NCI-H526 (cell line): ENCODE measurements around the gene DAGLB.
"Not testable (repeated sequence)": the region's sequence is repeated elsewhere in the genome, so short reads cannot be mapped to it uniquely, and the experiment has no call there.

Source experiments
- DNase-seq, 2 experiments: peaks; one replicate each; lab custom pipeline; 2025; lab: John Stamatoyannopoulos, UW

DAGLB gene

DNA sequence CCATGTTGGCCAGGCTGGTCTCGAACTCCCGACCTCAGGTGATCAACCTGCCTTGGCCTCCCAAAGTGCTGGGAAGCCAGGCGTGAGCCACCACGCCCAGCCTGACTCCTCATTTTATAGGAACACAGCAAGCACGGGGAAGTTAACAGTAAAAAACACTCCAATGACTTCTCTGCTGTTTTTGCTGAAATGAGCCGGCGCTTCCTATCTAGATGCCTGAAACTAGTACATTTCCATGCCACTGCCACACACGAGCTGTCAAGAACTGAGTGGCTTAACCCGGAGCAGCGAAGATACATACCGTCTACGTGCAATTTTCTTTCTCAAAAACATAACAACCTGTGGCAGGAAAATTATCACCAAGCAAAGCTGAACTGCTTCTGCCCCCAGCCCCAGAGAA lies 16.8 kb downstream of the DAGLB start:
- no peak for DNase-seq

DNA sequence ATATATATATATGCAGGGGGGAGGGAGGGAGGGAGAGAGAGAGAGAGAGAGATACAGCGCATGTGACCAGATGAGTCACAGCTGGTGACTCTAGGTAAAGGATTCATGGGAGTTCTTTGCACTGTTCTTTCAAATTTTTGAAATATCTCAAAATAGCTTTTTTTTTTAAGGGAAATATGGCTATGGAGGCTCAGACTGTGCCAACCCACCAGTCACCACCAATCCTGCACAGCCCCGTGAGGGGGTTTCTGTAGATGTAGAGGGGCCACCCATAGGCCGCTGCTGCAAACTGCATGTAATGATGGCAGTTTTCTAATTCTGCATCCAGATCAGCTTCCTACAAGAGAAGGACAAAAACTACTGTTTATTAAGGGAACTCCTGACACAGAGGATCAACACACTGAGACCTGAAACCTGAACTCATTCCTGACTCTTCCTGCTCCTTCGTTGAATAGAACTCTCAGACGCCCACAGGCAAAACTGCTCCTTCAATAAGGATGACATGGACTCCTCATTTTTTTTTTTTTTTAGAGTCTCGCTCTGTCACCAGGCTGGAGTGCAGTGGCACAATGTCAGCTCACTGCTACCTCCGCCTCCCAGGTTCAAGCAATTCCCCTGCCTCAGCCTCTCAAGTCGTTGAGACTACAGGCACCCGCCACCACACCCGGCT lies 17.3 kb downstream of the DAGLB start:
- no peak for DNase-seq

DNA sequence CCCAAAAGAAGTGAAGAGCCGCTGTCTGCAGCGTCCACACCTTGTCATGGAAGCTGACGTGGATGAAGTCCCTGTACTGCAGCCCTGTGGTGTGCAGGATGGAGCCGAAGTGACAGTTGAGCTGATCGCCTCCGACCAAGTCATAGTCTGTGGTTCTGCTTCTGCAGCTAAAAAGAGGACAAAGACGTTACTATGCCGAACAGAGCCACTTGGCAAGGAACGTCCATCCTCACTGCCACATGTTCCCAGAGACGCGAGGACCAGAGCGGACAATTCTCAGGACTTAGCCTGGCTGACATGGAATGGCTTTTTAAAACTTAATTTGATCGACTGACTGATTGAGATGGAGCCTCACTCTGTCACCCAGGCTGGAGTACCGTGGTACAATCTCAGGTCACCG lies 21.8 kb downstream of the DAGLB start:
- DNase-seq, result no peak

DNA sequence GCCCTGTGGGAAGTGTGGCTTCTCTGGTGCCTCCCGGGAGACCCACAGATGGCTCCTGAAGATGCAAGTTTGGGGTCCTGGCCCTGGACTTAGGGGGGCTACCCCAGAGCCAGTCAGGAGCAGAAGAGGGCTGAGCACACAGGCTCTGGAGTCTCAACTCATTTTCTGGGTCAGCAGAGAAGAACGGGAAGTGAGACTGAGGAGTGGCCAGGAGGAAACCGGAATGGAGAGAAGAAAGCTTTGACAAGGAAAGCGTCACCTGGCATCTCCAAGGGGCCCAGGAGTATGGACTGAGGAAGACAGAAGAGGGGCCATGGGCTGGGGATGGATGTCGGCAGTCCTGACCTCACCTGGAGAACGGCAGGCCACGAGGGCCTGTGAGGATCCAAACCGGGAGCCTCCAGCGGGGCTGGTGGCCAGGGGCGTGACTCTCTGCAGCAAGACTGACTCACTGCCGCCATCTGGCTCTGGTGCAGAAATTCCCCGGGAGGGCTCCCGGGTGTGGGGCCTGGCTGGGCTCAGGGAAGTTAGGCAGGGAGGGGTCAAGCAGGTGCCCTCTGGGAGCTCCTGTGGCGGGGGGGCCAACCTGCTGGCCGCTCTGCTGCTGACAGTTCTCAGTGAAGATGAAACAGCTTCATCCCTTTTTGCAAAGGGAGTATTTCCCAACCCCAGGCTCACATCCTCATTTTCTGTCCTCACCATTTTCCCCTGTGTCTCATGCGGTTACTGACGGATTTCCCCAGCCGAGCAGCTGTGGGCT lies 23.6 kb downstream of the DAGLB start:
- DNase-seq, result no peak

DNA sequence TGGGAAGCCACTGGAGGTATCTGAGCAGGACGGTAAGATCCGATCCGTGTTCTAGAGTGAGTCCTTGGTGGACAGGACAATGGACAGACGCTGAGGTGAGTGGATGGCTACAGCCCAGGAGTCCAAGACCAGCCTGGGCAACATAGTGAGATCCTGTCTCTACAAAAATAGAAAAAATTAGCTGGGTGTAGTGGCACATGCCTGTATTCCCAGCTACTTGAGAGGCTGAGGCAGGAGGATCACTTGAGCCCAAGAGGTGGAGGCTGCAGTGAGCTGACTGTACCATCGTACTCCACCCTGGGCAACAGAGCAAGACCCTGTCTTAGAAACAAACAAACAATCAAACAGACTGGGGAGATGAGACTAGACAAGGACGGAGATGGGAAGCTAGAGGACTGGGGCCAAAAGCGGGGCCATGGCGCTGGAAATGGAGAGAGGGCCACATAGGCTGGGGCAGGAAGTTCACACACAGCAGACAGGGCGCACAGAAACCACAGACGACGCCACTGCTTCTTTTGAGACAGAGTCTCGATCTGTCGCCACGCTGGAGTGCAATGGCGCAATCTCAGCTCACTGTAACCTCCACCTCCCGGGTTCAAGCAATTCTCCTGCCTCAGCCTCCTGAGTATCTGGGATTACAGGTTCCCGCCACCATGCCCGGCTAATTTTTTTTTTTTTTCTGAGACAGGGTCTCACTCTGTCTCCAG lies 24.7 kb downstream of the DAGLB start:
- no peak for DNase-seq

DNA sequence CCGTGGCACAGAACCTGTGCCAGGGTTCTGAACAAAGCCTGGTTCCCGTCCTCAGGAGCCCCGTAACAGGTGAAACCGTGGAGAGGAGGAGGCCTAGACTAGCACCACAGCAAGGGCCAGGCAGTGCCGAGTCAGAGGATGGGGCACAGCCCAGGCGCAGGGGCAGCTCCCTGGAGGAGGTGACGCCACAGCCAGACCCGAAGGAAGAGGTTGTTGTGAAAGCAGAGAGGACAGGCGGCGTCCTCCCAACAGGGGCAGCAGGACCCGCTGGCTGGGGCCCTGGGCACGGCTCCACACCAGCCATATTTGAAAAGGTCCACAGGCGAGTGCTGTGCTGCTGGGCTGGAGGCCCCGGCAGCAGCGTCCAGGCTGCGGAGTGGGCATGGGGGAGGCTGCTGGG lies 25.7 kb downstream of the DAGLB start:
- DNase-seq, result no peak

DNA sequence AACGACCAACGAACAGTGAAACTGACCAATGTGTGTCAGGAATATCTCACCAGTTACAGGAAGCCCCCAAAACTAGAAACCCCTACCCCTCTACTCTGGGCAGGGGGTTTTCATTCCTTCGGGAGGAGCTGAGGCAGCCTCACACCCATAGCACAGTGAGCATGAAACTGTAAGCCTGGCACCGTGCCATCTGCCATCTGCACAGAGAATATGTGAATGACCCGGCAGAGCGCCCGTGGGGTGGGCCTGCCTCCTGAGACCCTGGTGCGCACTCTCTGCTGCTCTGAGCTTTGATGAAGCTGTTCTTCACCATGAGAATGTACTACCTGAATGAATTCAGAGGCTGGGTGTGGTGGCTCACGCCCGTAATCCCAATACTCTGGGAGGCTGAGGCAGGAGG lies 27.1 kb downstream of the DAGLB start:
- no peak for DNase-seq

DNA sequence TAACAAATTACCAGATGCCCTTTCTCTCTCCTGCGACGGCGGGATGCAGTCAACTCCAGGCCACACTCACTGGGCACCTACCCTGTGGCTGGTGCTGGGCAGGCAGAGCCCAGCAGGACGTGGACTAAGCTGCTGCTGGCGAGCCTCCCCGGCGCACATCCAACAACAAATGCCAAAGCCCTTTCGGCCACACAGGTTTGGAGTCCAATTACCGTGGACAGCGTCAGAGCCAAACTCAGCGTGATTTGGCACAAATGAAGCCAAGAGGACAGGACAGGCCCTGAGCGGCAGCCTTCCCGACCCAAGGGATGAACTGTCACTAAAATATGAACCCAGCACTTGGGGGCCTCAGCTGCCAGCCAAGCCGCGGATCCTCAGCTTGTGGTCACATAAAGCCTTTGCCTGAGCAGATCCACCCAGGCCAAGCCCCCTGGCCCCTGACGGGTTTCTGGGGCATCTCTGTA lies 28.4 kb downstream of the DAGLB start:
- DNase-seq, result no peak

DNA sequence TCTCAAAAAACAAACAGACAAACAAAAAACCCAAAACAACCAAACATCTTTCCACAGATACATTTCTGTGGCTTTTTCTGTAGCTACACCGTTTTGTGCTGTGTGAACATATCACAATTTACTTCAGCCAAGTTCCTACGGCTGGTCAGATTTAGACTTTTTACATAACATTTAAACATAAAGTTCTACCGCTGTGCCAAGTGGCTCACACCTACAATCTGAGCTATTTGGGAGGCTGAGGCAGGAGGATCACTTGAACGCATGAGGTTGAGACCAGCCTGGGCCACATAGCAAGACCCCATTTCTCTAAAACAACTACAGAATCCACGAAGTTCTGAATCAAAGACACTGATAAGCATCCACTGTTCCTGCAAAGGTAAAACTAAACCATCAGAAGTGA lies 30.3 kb downstream of the DAGLB start:
- no peak for DNase-seq

DNA sequence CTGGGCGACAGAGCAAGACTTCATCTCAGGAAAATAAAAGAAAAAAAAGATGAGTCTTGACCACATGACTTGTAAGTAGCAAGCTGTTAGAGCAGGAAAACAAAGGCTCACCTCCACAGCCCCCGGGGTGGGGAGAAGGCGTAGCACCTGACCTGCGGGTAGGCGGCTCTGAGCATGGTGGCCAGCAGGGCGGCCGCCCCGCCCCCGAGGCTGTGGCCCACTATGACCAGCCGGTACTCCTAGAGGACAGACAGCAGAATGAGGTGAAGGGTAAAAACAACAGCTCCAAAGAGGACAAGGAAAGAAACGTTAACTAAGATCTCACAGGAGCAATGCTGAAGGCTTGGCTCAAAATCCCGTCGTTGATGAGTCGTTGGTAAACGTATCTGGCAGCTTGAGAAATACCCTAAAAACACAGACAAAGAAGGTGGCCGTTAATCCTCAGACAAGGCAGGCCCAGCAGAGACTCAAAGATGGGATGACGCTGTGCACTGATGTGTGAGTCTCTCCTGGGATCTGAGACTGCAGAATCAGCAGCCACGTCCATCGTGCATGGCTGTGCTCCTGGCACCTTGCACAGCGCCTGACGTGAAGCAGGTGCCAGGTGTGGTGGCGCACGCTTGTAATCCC lies 31.1 kb downstream of the DAGLB start:
- no peak for DNase-seq

DNA sequence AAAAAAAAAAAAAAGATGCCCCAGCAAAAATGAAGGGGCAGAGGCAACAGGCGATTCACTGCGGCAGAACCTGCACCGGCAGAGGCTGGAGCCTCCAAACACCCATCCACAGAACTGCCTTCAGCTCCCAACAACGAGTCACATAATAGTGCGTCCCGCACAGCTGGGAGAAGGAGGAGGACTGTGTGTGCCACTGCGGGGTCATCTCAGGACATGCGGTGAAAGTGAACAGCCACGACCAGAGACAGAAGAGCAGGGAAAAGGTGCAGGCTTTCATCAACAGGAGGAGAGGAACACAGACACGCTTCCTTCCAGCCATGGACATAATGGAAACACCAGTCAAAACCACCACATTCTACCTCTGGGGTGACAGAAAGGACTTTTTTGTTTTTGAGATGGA lies 34.1 kb downstream of the DAGLB start:
- no peak for DNase-seq

DNA sequence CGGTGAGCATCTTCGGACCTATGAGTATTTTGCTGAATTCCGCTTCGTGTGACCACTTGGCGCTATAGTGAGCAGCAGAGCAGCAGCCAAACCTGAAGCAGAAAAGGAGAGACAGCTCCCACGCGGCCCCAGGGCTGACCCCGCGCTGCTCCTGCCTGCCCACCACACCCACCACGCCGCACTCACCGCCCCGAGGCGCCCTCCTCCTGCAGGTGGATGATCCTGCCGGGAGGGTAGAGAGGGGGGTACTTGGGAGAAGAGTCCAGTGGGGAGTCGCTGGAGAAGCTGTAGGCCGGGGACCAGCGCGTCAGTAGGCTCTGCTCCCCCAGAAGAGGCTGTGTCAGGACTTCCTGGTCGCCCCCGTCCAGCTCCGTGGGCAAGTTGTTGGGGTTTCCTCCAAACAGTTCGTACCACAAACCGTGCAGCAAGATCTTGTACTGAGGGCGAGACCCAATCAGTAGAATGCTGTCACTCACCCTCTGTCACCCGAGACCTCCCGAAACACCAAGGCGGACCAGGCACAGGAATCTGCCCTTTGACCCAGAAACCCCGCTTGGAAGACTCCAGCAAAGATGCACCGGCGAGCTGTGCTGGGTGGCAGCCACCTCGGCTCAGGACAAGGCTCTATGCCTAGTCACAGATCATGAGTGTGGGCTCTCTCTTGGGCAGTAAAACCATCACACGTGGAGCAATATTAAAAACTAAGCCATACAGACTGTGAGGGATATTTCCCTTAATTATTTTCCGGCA lies 37.6 kb downstream of the DAGLB start:
- no peak for DNase-seq

DNA sequence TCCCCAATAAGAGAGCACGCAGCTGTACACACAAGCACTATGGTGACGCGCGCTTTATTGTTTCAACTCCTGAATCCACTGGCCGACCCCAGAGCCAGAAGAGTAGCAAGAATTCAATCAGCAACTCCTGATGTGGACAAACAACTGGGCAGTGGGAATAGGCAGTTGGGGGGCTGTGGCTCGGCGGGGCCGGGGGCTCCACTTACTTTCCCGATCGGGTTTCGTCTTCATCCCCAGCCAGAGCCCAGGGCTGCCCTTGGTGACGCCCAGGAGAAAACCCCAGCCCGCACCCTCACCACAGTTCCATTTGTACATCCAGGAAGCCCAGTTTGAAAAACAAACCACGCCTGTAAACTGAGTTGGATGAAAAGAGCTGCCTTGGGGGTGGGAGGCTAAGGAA lies 38.7 kb downstream of the DAGLB start:
- DNase-seq, result no peak

DNA sequence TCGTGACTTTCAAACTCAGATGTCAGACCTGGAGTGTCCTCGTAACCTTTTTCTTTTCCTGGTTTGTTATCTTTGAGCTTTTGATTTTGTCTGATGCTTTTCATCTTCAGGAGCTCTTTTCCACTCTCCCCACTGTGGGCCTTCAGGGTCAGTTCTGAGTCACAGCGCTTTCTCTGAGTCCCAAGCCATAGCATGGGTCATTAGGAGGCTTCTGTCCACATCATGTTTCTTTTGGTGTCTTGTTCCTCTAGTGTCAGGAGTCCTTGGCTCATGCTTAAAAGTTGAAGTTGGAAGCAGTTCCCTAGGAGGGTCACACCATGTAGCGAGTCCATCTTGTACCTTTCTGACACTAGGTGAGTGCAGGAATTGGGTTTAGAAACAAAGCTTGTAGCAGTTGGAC lies 40.3 kb downstream of the DAGLB start:
- DNase-seq, result no peak

DNA sequence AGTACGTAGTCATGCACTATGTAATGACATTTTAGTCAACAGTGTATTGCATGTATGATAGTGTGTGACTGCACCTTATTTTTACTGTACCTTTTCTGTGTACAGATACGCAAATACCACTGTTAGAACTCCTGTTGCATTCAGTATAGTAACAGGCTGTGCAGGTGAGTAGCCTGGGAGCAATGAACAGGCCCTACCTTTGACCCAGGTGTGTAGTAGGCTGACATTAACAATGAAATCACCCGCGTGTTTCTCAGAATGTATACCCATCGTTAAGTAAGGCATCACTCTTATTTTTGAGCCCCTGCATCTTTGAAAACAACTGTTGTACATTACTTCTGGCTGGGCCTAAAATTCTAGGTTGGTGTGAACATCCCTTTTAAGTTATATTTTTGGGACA lies 41.6 kb downstream of the DAGLB start:
- DNase-seq, result no peak

DNA sequence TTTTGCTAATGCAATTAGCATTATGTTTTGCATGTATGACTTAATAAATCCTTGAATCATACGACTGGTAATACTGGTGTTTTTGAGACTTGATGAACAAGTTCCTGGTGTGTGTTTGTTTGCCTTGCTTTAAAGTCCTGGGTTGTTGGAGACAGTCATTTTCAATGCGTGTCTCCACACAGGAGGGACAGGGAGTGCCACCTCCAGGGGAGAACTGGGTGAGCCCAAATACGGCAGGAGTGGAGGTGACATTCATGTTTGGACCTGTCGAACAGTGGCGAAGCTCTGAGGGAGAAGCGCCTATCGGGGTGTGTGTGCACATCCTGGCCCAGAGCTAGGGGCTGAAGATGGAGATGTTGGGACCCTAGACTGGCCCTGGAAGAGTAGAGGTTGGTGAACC lies 43.8 kb downstream of the DAGLB start:
- no peak for DNase-seq

DNA sequence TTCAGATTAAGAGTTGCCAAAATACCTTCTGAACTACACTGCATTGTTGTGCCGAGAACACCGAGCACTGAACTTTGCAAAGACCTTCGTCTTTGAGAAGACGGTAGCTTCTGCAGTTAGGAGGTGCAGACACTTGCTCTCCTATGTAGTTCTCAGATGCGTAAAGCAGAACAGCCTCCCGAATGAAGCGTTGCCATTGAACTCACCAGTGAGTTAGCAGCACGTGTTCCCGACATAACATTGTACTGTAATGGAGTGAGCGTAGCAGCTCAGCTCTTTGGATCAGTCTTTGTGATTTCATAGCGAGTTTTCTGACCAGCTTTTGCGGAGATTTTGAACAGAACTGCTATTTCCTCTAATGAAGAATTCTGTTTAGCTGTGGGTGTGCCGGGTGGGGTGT lies 45.0 kb downstream of the DAGLB start:
- no peak for DNase-seq

DNA sequence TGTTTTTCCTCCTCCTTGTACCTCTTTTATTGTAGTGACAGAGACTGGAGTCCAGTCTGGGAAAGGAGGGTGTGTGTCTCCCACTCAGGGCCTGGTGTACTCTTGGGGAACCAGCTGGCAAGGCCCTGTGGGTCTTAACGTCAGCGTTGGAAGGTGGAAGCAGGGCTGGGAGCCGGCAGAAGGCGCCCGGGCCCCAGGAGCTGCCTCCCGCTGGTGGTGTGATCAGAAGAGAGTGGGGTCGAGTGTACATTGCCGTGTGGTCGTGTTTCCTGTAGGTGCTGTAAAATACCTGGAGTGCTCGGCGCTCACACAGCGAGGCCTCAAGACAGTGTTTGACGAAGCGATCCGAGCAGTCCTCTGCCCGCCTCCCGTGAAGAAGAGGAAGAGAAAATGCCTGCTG lies 45.7 kb downstream of the DAGLB start:
- no peak for DNase-seq

DNA sequence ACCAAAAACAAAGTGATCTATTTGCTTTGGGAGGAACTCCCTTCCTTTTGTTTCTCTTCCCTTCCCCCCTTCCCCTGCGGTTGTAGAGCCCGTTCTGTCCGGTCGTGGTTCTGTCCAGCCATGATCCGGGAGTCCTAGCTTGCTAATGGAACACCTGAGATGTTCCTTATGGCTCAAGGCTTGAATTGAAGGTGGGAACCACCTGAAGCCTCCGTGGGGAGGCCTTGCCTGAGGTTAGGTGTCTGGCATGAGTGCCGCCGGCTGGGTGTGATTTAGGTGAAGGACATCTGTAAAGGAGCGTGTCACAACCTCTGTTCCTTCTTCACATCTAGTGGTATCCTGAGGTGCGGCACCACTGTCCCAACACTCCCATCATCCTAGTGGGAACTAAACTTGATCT lies 46.2 kb downstream of the DAGLB start:
- DNase-seq, result no peak

DNA sequence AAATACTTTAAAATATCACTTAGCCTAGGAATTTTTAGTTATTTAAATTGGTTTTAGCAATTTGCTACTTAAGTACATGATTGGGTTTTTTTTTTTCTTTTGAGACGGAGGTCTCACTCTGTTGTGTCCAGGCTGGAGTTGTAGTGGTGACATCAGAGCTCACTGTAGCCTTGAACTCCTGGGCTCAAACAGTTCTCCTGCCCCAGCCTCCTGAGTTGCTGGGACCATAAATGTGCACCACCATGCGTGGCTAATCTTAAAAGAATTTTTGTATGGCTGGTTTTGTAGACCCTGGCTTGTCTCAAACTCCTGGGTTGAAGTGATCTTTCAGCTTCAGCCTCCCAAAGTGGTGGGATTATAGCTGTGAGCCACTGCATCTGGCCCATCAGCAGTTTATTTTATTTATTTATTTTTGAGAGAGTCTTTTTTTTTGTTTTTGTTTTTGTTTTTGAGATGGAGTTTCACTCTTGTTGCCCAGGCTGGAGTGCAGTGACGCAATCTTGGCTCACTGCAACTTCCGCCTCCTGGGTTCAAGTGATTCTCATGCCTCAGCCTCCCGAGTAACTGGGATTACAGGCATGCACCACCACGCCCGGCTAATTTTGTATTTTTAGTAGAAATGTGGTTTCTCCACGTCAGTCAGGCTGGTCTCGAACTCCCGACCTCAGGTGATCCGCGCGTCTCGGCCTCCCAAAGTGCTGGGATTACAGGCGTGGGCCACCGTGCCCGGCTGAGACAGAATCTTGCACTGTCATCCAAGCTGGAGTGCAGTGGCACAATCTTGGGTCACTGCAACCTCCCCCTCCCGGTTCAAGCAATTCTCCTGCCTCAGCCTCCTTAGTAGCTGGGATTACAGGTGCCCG lies 47.3 kb downstream of the DAGLB start:
- DNase-seq, result not testable (repeated sequence)

DNA sequence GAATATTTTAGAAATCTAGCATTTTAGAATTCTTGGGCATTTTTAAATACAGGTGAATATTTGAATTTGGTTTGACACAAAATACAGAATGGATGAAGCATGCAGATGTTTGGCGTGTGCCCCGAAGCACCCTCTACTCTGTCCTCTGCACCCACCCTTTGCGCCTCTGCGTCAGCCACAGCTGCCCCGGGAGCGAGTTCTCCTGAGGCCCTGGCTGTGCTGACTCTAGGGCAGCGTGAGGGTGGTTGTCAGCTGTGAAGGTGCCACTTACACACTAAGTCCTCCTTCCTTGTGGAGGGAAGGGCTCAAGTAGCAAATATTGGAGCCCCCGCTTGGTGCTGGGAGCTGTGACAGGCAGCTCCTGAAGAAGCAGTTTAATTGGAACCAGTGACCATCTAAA lies 48.4 kb downstream of the DAGLB start:
- DNase-seq, result no peak
